Trophoblast cell (in vitro differentiated cells and primary cell): Measurements from ENCODE around the gene SESN1.

Source experiments
- DNase-seq, 2 donors: peaks; one replicate each; pipeline ENCODE4 v3.0.0-alpha.2; 2016
- H2AFZ ChIP-seq: 2 replicates; pipeline ENCODE4 v1.6.1; 2013; ENCODE audit warnings: low read length, moderate library complexity, mild to moderate bottlenecking; ENCODE audit not compliant: insufficient read depth, poor library complexity
- H2AK5ac ChIP-seq: 2 replicates; pipeline ENCODE4 v1.6.1; 2013; ENCODE audit warnings: mild to moderate bottlenecking, low read length
- H2BK120ac ChIP-seq: 2 replicates; pipeline ENCODE4 v1.6.1; 2013; ENCODE audit warnings: low read length, mild to moderate bottlenecking, moderate library complexity; ENCODE audit not compliant: insufficient read depth, poor library complexity
- H2BK12ac ChIP-seq: 2 replicates; pipeline ENCODE4 v1.6.1; 2013; ENCODE audit warnings: mild to moderate bottlenecking, low read length, moderate library complexity
- H2BK5ac ChIP-seq: 2 replicates; pipeline ENCODE4 v1.6.1; 2013; ENCODE audit warnings: low read length, low read depth, moderate library complexity, mild to moderate bottlenecking; ENCODE audit not compliant: poor library complexity
- H3K14ac ChIP-seq: 2 replicates; pipeline ENCODE4 v1.6.1; 2013; ENCODE audit warnings: mild to moderate bottlenecking, low read length
- H3K18ac ChIP-seq: 2 replicates; pipeline ENCODE4 v1.6.1; 2013; ENCODE audit warnings: mild to moderate bottlenecking, low read length
- H3K23ac ChIP-seq: 2 replicates; pipeline ENCODE4 v1.6.1; 2013; ENCODE audit warnings: low read length
- H3K27ac ChIP-seq: 2 replicates; pipeline ENCODE4 v1.5.1; 2013; ENCODE audit warnings: low read depth, mild to moderate bottlenecking, inconsistent platforms, low read length, moderate library complexity
- H3K27me3 ChIP-seq: 2 replicates; pipeline ENCODE4 v1.6.1; 2013; ENCODE audit warnings: inconsistent platforms, mild to moderate bottlenecking, low read length, moderate library complexity; ENCODE audit not compliant: insufficient read depth
- H3K36me3 ChIP-seq, 2 experiments: 1 replicate in 1 of 2; 2 replicates in 1 of 2; pipeline ENCODE4 v1.6.1; 2013; ENCODE audit warnings: low read length in 2 of 2, mild to moderate bottlenecking in 2 of 2, moderate library complexity in 1 of 2; ENCODE audit not compliant: insufficient read depth in 2 of 2, control insufficient read depth in 1 of 2
- H3K4ac ChIP-seq: 2 replicates; pipeline ENCODE4 v1.6.1; 2013; ENCODE audit warnings: low read depth, mild to moderate bottlenecking, low read length, moderate library complexity
- H3K4me1 ChIP-seq, 2 experiments: 1 replicate in 1 of 2; 2 replicates in 1 of 2; pipeline ENCODE4 v1.6.1; 2013; ENCODE audit warnings: low read length in 2 of 2, mild to moderate bottlenecking in 2 of 2, moderate library complexity in 1 of 2; ENCODE audit not compliant: insufficient read depth in 2 of 2, control insufficient read depth in 1 of 2
- H3K4me2 ChIP-seq: 2 replicates; pipeline ENCODE4 v1.6.1; 2013; ENCODE audit warnings: inconsistent platforms, mild to moderate bottlenecking, low read length, moderate library complexity
- H3K4me3 ChIP-seq: 2 replicates; pipeline ENCODE4 v1.5.1; 2013; ENCODE audit warnings: mild to moderate bottlenecking, low read depth, low read length, inconsistent platforms
- H3K79me1 ChIP-seq: one replicate; pipeline ENCODE4 v1.6.1; 2013; ENCODE audit warnings: low read length
- H3K79me2 ChIP-seq: 2 replicates; pipeline ENCODE4 v1.6.1; 2013; ENCODE audit warnings: low read length, mild to moderate bottlenecking; ENCODE audit not compliant: control insufficient read depth, insufficient read depth, poor library complexity
- H3K9ac ChIP-seq: 2 replicates; pipeline ENCODE4 v1.6.1; 2013; ENCODE audit warnings: mild to moderate bottlenecking, low read length
- H3K9me3 ChIP-seq: 2 replicates; pipeline ENCODE4 v1.6.1; 2013; ENCODE audit warnings: low read depth, mild to moderate bottlenecking, control low read depth, inconsistent platforms, low read length; ENCODE audit not compliant: insufficient read depth
- H4K12ac ChIP-seq: 2 replicates; pipeline ENCODE4 v1.6.1; 2013; ENCODE audit warnings: low read depth, mild to moderate bottlenecking, low read length, moderate library complexity
- H4K8ac ChIP-seq: 2 replicates; pipeline ENCODE4 v1.6.1; 2013; ENCODE audit warnings: low read depth, mild to moderate bottlenecking, low read length, moderate library complexity
- H4K91ac ChIP-seq: one replicate; pipeline ENCODE4 v1.6.1; 2013; ENCODE audit warnings: low read depth, mild to moderate bottlenecking, low read length, moderate library complexity
- WGBS: extraction: QIAGEN DNeasy Blood & Tissue Kit; methylation state at CpG from one replicate; pipeline ENCODE4 v1.1.7; 2013; ENCODE audit warnings: missing lambda C conversion rate; ENCODE audit not compliant: insufficient read length, insufficient coverage; ENCODE audit errors: extremely low coverage; 5-methylcytosine and 5-hydroxymethylcytosine counted together

The SESN1 gene

DNA sequence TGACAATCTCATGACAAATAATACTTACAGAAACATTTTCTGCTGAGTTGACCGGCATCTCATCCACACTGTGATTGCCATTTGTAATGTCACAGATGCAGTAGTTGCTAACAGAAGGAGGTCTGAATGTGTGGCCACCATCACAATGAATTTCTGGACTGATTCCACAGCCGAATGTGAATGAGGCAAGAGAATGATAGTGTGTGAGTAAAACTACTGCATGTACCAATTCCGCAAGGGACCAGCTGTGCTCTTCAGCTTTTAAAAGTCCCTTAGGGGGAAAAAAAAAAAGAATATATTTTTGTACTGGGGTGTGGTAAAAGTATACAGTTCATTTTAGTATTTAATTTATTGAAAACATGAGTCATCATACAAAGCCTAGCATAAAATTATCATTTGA lies 96.2 kb downstream of the SESN1 start:
- no peak overlapping the region for H3K14ac ChIP-seq
- H4K12ac ChIP-seq, result no peak overlapping the region
- H3K4ac ChIP-seq, result no peak overlapping the region
- H3K79me2 ChIP-seq, result no peaks in the 10 kb centered on the region
- H4K8ac ChIP-seq, result no peak overlapping the region
- no peak overlapping the region for H3K23ac ChIP-seq
- no peak overlapping the region for H2BK12ac ChIP-seq
- H3K4me1 ChIP-seq, result peaks cover 0 to 4% of the 10 kb centered on the region in 2 experiments
- H4K91ac ChIP-seq, result no peak overlapping the region
- no peak overlapping the region for H3K27ac ChIP-seq
- H3K9me3 ChIP-seq, result no peaks in the 10 kb centered on the region
- H3K36me3 ChIP-seq, result peaks cover 3 to 6% of the 10 kb centered on the region in 2 experiments
- DNase-seq, result no peak
- no peak overlapping the region for H2AFZ ChIP-seq
- H2AK5ac ChIP-seq, result no peak overlapping the region
- H2BK120ac ChIP-seq, result no peak overlapping the region
- H3K18ac ChIP-seq, result no peak overlapping the region
- no peak overlapping the region for H2BK5ac ChIP-seq
- H3K4me3 ChIP-seq, result no peak overlapping the region
- H3K27me3 ChIP-seq, result no peaks in the 10 kb centered on the region
- no peak overlapping the region for H3K4me2 ChIP-seq
- no peak overlapping the region for H3K9ac ChIP-seq
- no peaks in the 10 kb centered on the region for H3K79me1 ChIP-seq
- WGBS, result no CpG with 5 or more reads among the region's 3 CpGs

DNA sequence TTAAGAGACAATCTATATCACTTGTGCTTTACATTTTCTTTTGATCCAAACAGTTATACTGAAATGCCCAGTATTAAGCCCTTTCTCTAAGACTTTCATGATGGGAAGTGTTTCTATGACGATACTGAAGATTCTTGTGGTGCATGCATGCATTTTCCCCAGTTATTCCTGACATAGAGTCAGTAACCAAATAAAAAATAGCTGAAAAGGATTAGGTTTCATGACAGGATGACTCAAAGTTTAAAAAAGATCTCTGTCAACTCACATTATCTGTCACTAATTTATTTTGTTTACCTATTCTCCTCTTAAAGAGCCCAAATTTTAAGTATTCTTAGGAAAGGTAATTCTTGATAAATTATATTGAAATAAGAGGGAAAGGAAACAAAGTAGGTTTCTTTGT lies 98.4 kb downstream of the SESN1 start:
- H2BK5ac ChIP-seq, result no peak overlapping the region
- no peak overlapping the region for H4K91ac ChIP-seq
- no peak overlapping the region for H3K14ac ChIP-seq
- no peaks in the 10 kb centered on the region for H3K9me3 ChIP-seq
- peaks cover 0 to 4% of the 10 kb centered on the region in 2 experiments for H3K4me1 ChIP-seq
- no CpG with 5 or more reads among the region's 1 CpG for WGBS
- no peak overlapping the region for H3K9ac ChIP-seq
- H2BK12ac ChIP-seq, result no peak overlapping the region
- H3K27ac ChIP-seq, result no peak overlapping the region
- no peak overlapping the region for H2AFZ ChIP-seq
- no peak overlapping the region for H3K23ac ChIP-seq
- H3K79me1 ChIP-seq, result no peaks in the 10 kb centered on the region
- H3K36me3 ChIP-seq, result peaks cover 3 to 9% of the 10 kb centered on the region in 2 experiments
- no peak overlapping the region for H3K18ac ChIP-seq
- DNase-seq, result no peak
- H4K12ac ChIP-seq, result no peak overlapping the region
- no peaks in the 10 kb centered on the region for H3K79me2 ChIP-seq
- H4K8ac ChIP-seq, result no peak overlapping the region
- H3K4me3 ChIP-seq, result no peak overlapping the region
- H2BK120ac ChIP-seq, result no peak overlapping the region
- H3K27me3 ChIP-seq, result no peaks in the 10 kb centered on the region
- no peak overlapping the region for H3K4me2 ChIP-seq
- no peak overlapping the region for H3K4ac ChIP-seq
- H2AK5ac ChIP-seq, result no peak overlapping the region

DNA sequence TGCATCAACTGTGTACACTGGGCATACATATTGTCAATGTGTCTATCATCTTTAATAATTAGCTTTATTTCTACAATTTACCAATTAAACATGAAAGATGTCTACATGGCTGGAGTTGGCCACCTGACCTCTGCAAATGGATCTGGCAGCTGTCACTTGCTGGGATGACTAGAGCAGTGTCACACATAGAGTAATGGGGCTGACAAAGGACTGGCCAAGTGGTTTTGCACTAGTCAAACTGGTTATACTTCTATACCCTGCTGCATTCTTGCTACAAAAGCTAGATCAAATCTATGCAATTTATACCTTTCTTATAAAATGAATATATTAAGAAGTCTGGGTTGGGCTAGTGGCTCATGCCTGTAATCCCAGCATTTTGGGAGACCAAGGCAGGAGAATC lies 99.3 kb downstream of the SESN1 start:
- Histone ChIP-seq H3K4me2 (no peak overlapping the region), H3K27me3 (no peaks in the 10 kb centered on the region), H2BK5ac (no peak overlapping the region), H2BK120ac (no peak overlapping the region), H3K36me3 (peaks cover 6 to 12% of the 10 kb centered on the region in 2 experiments), H4K12ac (no peak overlapping the region), H2AFZ (no peak overlapping the region), H2BK12ac (no peak overlapping the region), H3K4me1 (peaks cover 0 to 4% of the 10 kb centered on the region in 2 experiments), H3K9ac (no peak overlapping the region), H3K9me3 (no peaks in the 10 kb centered on the region), H3K14ac (no peak overlapping the region), H4K91ac (no peak overlapping the region), H3K4me3 (no peak overlapping the region), H2AK5ac (no peak overlapping the region), H4K8ac (no peak overlapping the region), H3K79me2 (no peaks in the 10 kb centered on the region), H3K18ac (no peak overlapping the region), H3K79me1 (no peaks in the 10 kb centered on the region), H3K4ac (no peak overlapping the region), H3K27ac (no peak overlapping the region), H3K23ac (no peak overlapping the region)
- DNase-seq, result peak; percentile 39 to 73

DNA sequence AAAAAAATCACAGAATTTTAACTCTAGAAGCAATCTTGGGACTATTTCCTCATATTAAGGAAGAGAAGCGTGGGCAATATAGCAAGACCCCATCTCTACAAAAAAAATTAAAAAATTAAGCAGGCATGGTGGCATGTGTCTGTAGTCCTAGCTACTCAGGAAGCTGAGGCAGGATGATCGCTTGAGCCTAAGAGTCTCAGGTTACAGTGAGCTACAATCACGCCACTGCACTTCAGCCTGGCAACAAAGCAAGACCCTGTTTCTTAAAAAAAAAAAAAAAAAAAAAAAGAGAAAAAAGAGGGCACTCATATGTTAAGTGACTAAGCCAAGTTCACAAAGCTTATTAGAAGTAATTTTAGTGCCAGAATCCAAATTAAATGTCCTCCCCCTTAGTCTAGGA lies 100.8 kb downstream of the SESN1 start:
- no peak overlapping the region for H2BK120ac ChIP-seq
- H3K79me2 ChIP-seq, result no peaks in the 10 kb centered on the region
- H3K27me3 ChIP-seq, result no peaks in the 10 kb centered on the region
- no peak overlapping the region for H2AFZ ChIP-seq
- H3K27ac ChIP-seq, result no peak overlapping the region
- no peaks in the 10 kb centered on the region for H3K79me1 ChIP-seq
- H4K8ac ChIP-seq, result no peak overlapping the region
- H3K23ac ChIP-seq, result no peak overlapping the region
- H3K4me1 ChIP-seq, result peaks cover 0 to 4% of the 10 kb centered on the region in 2 experiments
- H3K4me3 ChIP-seq, result no peak overlapping the region
- no CpG with 5 or more reads among the region's 3 CpGs for WGBS
- no peak overlapping the region for H4K12ac ChIP-seq
- no peak overlapping the region for H3K4me2 ChIP-seq
- H3K9ac ChIP-seq, result no peak overlapping the region
- DNase-seq, result no peak
- no peak overlapping the region for H4K91ac ChIP-seq
- H3K9me3 ChIP-seq, result no peaks in the 10 kb centered on the region
- H3K14ac ChIP-seq, result no peak overlapping the region
- H3K36me3 ChIP-seq, result peaks cover 8 to 11% of the 10 kb centered on the region in 2 experiments
- H3K18ac ChIP-seq, result no peak overlapping the region
- H2BK5ac ChIP-seq, result no peak overlapping the region
- H2BK12ac ChIP-seq, result no peak overlapping the region
- no peak overlapping the region for H2AK5ac ChIP-seq
- H3K4ac ChIP-seq, result no peak overlapping the region
